Testis (tissue), 2 donors: ENCODE data around the gene CLCN1.

Source experiments
- CTCF ChIP-seq, 3 experiments: fragments of 450-650 bp in 2 of 3; fragments of 200-600 bp in 1 of 3; sonication (generic) in 1 of 3; IDR thresholded peaks; one replicate each; pipeline ENCODE4 v1.5.1; 2016 to 2019; ENCODE audit warnings: antibody characterized with exemption in 3 of 3, mild to moderate bottlenecking in 2 of 3, moderate library complexity in 1 of 3
- POLR2A ChIP-seq: fragments of 450-650 bp; IDR thresholded peaks from one replicate; pipeline ENCODE4 v1.6.1; 2017; ENCODE audit warnings: antibody characterized with exemption, mild to moderate bottlenecking, moderate library complexity

- TF ChIP-seq CTCF (IDR thresholded peaks at IDR 0.05) (no peak), POLR2A (no peak)
Observed at GRCh38 chr7:143329471-143330170, 13.7 kb downstream of the CLCN1 start.
